ENCODE measurements around the gene MRPS23. TPM values are rescaled to one million over a fixed set of nuclear protein-coding genes. Genes with fewer than 3 reads are reported as not detected.
A peak's percentile ranks its signal among the peaks of the same experiment; 100 is the strongest.

Gene MRPS23
- total and polyA plus RNA-seq, 2 of the 13 experiments (the other 11 are each of a cell fraction or from before 2014, with no cell fraction given) = 63.2 to 181 TPM

GRCh38 chr17:57833179-57833939, 16.5 kb downstream of the MRPS23 start (continued):
- TF ChIP-seq ZNF407 (CRISPR knock-in tag; IDR thresholded peaks at IDR 0.05; ENCODE audit: not compliant biosample characterization) (peak; percentile 53), SMARCE1 (IDR thresholded peaks at IDR 0.05; ENCODE audit: borderline replicate concordance) (no peak), ZFX (CRISPR knock-in tag; IDR thresholded peaks at IDR 0.05; ENCODE audit: low read depth) (peak; percentile 63; the same call in 1 of the 2 replicates), ZNF205 (CRISPR knock-in tag; IDR thresholded peaks at IDR 0.05) (0 out of 2 replicates have a peak, but pooled peaks have one; percentile 33), ZNF691 (CRISPR knock-in tag; IDR thresholded peaks at IDR 0.05; ENCODE audit: borderline replicate concordance, low read depth) (peak; percentile 78; the same call in 1 of the 2 replicates), ZNF501 (CRISPR knock-in tag; IDR thresholded peaks at IDR 0.05) (peak; percentile 45; the same call in 1 of the 2 replicates), SSRP1 (CRISPR knock-in tag; IDR thresholded peaks at IDR 0.05) (peak; percentile 49; the same call in 1 of the 2 replicates), ZNF839 (CRISPR knock-in tag; IDR thresholded peaks at IDR 0.05; ENCODE audit: borderline replicate concordance) (no peak), MAFG (CRISPR knock-in tag; IDR thresholded peaks at IDR 0.05) (no peak), SOX13 (IDR thresholded peaks at IDR 0.05) (no peak), SOX13 (CRISPR knock-in tag; conservative IDR thresholded peaks at IDR 0.05 in 1 of 2, IDR thresholded peaks at IDR 0.05 in 1 of 2) (0 out of 4 replicates have a peak, but pooled peaks of 1 of the 2 experiments have one; percentile 18), FOXP1 (IDR thresholded peaks at IDR 0.05) (no peak), FOXP1 (CRISPR knock-in tag; IDR thresholded peaks at IDR 0.05) (peak; percentile 9; the same call in 1 of the 2 replicates), PAXIP1 (CRISPR knock-in tag; conservative IDR thresholded peaks at IDR 0.05) (no peak; the same call in 1 of the 2 replicates), MIER2 (CRISPR knock-in tag; IDR thresholded peaks at IDR 0.05) (peak; percentile 81), MBD4 (IDR thresholded peaks at IDR 0.05; ENCODE audit: borderline replicate concordance, low read length) (no peak), ARNTL (CRISPR knock-in tag; IDR thresholded peaks at IDR 0.05) (peak; percentile 54; the same call in 1 of the 2 replicates)

Data from HepG2 (cell line).